ENCODE measurements around the gene PRKRA. TPM values are rescaled to one million over a fixed set of nuclear protein-coding genes. Genes with fewer than 3 reads are reported as not detected.
A peak's percentile ranks its signal among the peaks of the same experiment; 100 is the strongest.

Gene PRKRA
- total and polyA plus RNA-seq, 2 of the 13 experiments (the other 11 are each of a cell fraction or from before 2014, with no cell fraction given), result 53.1 to 74.7 TPM

DNA sequence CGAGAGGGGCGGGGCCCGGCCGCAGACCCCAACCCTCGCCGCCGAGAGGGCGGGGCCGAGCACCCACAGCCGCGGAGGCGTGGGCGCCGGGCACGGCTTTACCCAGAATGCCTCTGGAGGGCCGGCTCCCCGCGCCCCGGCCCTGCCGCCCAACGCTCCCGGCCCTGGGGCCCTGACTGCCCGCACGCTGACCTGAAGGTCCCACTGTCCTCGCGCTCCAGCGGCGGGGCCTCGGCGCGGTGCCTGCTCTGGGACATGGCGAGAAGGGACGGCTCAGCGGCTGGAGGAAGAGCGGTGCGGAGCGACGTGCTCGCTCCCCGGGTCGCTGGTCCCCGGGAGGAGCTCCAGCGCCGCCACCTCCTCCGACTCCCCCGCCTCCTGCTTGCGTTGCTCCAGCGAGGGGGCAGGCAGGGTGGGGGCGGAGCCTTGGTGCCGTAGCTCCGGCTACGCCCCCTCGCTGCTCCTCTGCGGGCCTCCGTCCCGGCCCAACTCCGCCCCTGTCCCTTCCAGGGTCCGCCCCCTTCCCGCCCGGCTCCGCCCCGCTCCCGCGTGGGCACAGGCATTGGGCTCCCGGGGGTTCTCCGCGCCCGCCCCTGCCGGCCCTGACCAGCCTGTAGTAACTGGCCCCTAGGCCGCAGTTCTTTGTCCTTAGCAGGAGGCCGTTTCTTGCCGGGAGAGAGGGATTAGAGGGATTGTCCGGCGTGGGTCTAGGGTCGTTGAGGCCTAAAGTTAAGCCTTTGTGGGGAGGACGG, at the start of gene PRKRA, which contains the start of gene PJVK (continued):
- peak; percentile 77 for TF ChIP-seq GATAD1 (CRISPR knock-in tag; IDR thresholded peaks at IDR 0.05)
- TF ChIP-seq, protein P1, sequence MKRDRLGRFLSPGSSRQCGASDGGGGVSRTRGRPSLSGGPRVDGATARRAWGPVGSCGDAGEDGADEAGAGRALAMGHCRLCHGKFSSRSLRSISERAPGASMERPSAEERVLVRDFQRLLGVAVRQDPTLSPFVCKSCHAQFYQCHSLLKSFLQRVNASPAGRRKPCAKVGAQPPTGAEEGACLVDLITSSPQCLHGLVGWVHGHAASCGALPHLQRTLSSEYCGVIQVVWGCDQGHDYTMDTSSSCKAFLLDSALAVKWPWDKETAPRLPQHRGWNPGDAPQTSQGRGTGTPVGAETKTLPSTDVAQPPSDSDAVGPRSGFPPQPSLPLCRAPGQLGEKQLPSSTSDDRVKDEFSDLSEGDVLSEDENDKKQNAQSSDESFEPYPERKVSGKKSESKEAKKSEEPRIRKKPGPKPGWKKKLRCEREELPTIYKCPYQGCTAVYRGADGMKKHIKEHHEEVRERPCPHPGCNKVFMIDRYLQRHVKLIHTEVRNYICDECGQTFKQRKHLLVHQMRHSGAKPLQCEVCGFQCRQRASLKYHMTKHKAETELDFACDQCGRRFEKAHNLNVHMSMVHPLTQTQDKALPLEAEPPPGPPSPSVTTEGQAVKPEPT (CRISPR knock-in tag; IDR thresholded peaks at IDR 0.05; ENCODE audit: low read depth), result peak; percentile 41; the same call in 1 of the 2 replicates
- TF ChIP-seq SALL1 (CRISPR knock-in tag; IDR thresholded peaks at IDR 0.05), result peak; percentile 93
- peak; percentile 84 for TF ChIP-seq BORCS8-MEF2B (CRISPR knock-in tag; IDR thresholded peaks at IDR 0.05)
- TF ChIP-seq ZNF24 (IDR thresholded peaks at IDR 0.05), result peak; percentile 69; the same call in 1 of the 2 replicates
- TF ChIP-seq, protein P2, sequence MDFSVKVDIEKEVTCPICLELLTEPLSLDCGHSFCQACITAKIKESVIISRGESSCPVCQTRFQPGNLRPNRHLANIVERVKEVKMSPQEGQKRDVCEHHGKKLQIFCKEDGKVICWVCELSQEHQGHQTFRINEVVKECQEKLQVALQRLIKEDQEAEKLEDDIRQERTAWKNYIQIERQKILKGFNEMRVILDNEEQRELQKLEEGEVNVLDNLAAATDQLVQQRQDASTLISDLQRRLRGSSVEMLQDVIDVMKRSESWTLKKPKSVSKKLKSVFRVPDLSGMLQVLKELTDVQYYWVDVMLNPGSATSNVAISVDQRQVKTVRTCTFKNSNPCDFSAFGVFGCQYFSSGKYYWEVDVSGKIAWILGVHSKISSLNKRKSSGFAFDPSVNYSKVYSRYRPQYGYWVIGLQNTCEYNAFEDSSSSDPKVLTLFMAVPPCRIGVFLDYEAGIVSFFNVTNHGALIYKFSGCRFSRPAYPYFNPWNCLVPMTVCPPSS (IDR thresholded peaks at IDR 0.05), result no peak
- peak; percentile 98 for TF ChIP-seq DMAP1 (CRISPR knock-in tag; IDR thresholded peaks at IDR 0.05)
- TF ChIP-seq ZNF256 (CRISPR knock-in tag; conservative IDR thresholded peaks at IDR 0.05), result peak; percentile 90; the same call in 1 of the 2 replicates
- TF ChIP-seq SUZ12 (IDR thresholded peaks at IDR 0.05; ENCODE audit: low read depth, low read length), result peak; percentile 25; the same call in 1 of the 2 replicates
- TF ChIP-seq ZNF329 (CRISPR knock-in tag; IDR thresholded peaks at IDR 0.05; ENCODE audit: low read depth), result peak; percentile 84; the same call in 1 of the 2 replicates
- TF ChIP-seq ZIK1 (CRISPR knock-in tag; IDR thresholded peaks at IDR 0.05; ENCODE audit: borderline replicate concordance, low read depth), result peak; percentile 89
- peak; percentile 90 for TF ChIP-seq CHCHD3 (CRISPR knock-in tag; IDR thresholded peaks at IDR 0.05)
- peak; percentile 97 for TF ChIP-seq ZMAT3 (CRISPR knock-in tag; conservative IDR thresholded peaks at IDR 0.05)
- TF ChIP-seq ZNF253 (CRISPR knock-in tag; IDR thresholded peaks at IDR 0.05; ENCODE audit: borderline replicate concordance), result 0 out of 2 replicates have a peak, but pooled peaks have one; percentile 37
- no peak for TF ChIP-seq SCMH1 (CRISPR knock-in tag; IDR thresholded peaks at IDR 0.05; ENCODE audit: borderline replicate concordance)
- peak; percentile 90 for TF ChIP-seq SAP130 (CRISPR knock-in tag; IDR thresholded peaks at IDR 0.05; ENCODE audit: low read depth)
- TF ChIP-seq ZNF446 (CRISPR knock-in tag; IDR thresholded peaks at IDR 0.05), result peak; percentile 1; the same call in 1 of the 2 replicates
- TF ChIP-seq, protein P3, sequence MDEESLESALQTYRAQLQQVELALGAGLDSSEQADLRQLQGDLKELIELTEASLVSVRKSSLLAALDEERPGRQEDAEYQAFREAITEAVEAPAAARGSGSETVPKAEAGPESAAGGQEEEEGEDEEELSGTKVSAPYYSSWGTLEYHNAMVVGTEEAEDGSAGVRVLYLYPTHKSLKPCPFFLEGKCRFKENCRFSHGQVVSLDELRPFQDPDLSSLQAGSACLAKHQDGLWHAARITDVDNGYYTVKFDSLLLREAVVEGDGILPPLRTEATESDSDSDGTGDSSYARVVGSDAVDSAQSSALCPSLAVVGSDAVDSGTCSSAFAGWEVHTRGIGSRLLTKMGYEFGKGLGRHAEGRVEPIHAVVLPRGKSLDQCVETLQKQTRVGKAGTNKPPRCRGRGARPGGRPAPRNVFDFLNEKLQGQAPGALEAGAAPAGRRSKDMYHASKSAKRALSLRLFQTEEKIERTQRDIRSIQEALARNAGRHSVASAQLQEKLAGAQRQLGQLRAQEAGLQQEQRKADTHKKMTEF (CRISPR knock-in tag; IDR thresholded peaks at IDR 0.05), result peak; percentile 98
- TF ChIP-seq, protein P4, sequence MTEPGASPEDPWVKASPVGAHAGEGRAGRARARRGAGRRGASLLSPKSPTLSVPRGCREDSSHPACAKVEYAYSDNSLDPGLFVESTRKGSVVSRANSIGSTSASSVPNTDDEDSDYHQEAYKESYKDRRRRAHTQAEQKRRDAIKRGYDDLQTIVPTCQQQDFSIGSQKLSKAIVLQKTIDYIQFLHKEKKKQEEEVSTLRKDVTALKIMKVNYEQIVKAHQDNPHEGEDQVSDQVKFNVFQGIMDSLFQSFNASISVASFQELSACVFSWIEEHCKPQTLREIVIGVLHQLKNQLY (CRISPR knock-in tag; IDR thresholded peaks at IDR 0.05), result peak; percentile 65; the same call in 1 of the 2 replicates
- TF ChIP-seq, protein P5, sequence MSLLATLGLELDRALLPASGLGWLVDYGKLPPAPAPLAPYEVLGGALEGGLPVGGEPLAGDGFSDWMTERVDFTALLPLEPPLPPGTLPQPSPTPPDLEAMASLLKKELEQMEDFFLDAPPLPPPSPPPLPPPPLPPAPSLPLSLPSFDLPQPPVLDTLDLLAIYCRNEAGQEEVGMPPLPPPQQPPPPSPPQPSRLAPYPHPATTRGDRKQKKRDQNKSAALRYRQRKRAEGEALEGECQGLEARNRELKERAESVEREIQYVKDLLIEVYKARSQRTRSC (CRISPR knock-in tag; IDR thresholded peaks at IDR 0.05; ENCODE audit: low read depth), result peak; percentile 73
- TF ChIP-seq NFE2L1 (CRISPR knock-in tag; IDR thresholded peaks at IDR 0.05; ENCODE audit: borderline replicate concordance), result peak; percentile 39; the same call in 1 of the 2 replicates
- TF ChIP-seq ARHGAP35 (CRISPR knock-in tag; IDR thresholded peaks at IDR 0.05; ENCODE audit: borderline replicate concordance), result peak; percentile 81; the same call in 1 of the 2 replicates
- 0 out of 2 replicates have a peak, but pooled peaks have one; percentile 55 for TF ChIP-seq ZNF124 (CRISPR knock-in tag; IDR thresholded peaks at IDR 0.05)
- TF ChIP-seq STAG1 (CRISPR knock-in tag; IDR thresholded peaks at IDR 0.05), result 0 out of 2 replicates have a peak, but pooled peaks have one; percentile 8
- TF ChIP-seq NFKBIZ (CRISPR knock-in tag; IDR thresholded peaks at IDR 0.05), result peak; percentile 74; the same call in 1 of the 2 replicates
